T-helper 2 cell treated with Interferon-gamma antibody and Interleukin-4, amounts not matched to agents 100 ng/mL and 5 ng/mL, for 36 hours (primary cell): ENCODE results near the gene CERS1. TPM values are rescaled to one million over a fixed set of nuclear protein-coding genes. Genes with fewer than 3 reads are reported as not detected.
"Not testable (repeated sequence)": the region's sequence is repeated elsewhere in the genome, so short reads cannot be mapped to it uniquely, and the experiment has no call there.

Experiments
- intact Hi-C: fragments of 100-400 bp; cut with micrococcal nuclease; formaldehyde crosslinking; loops from one replicate; pipeline ENCODE4 v1.15.1; 2023
- total RNA-seq: library from RNA; stranded (reverse); gene quantifications from 2 replicates; pipeline ENCODE4 v1.2.3, GENCODE V29; 2022

CERS1 gene
- total RNA-seq, 1 donor from 2014 or later, result not detected

- intact Hi-C loops, result loop anchor here (1.0 to 5.0 kb wide), 7 partner anchors 88 to 397 kb away; partner anchors contain the start of genes BORCS8, ELL, RFXANK and TMEM161A
These were observed 23.3 kb upstream of the CERS1 start, which contains the start of the genes COPE and DDX49 for GRCh38 chr19:18919086-18919899. Gene COPE (minus strand): TSS chr19:18919387. CDS start chr19:18919348, 39 bp downstream. Gene DDX49 (plus strand): TSS chr19:18919715. CDS start chr19:18919742, 27 bp downstream.

- intact Hi-C loops, result loop anchor here (5.0 kb wide), 2 partner anchors 220 to 275 kb away; partner anchors contain the start of genes BORCS8, RFXANK and TMEM161A
These were observed 21.6 kb upstream of the CERS1 start for GRCh38 chr19:18917593-18917992.

GRCh38 chr19:18915639-18916038, 19.7 kb upstream of the CERS1 start:
- intact Hi-C loops, result loop anchor here (5.0 kb wide), 2 partner anchors 222 to 277 kb away; partner anchors contain the start of genes BORCS8, RFXANK and TMEM161A

- intact Hi-C loops, result no loop called here
These were observed 17.5 kb upstream of the CERS1 start for GRCh38 chr19:18913466-18913865.

GRCh38 chr19:18912933-18913332, 17.0 kb upstream of the CERS1 start:
- intact Hi-C loops, result no loop called here

GRCh38 chr19:18910801-18911436, 15.0 kb upstream of the CERS1 start:
- intact Hi-C loops, result no loop called here

GRCh38 chr19:18910010-18910409, 14.1 kb upstream of the CERS1 start:
- intact Hi-C loops, result no loop called here

- intact Hi-C loops, result no loop called here
These were observed 13.1 kb upstream of the CERS1 start for GRCh38 chr19:18908917-18909619.

GRCh38 chr19:18906605-18907519, 10.9 kb upstream of the CERS1 start:
- intact Hi-C loops, result no loop called here

- intact Hi-C loops, result no loop called here
These were observed 9.7 kb upstream of the CERS1 start for GRCh38 chr19:18905513-18906236.

GRCh38 chr19:18905058-18905456, 9.1 kb upstream of the CERS1 start:
- intact Hi-C loops, result no loop called here

GRCh38 chr19:18904334-18905057, 8.5 kb upstream of the CERS1 start:
- intact Hi-C loops, result no loop called here

GRCh38 chr19:18903156-18904037, 7.4 kb upstream of the CERS1 start:
- intact Hi-C loops, result no loop called here

- intact Hi-C loops, result not testable (repeated sequence)
These were observed 6.6 kb upstream of the CERS1 start for GRCh38 chr19:18902519-18902918.

GRCh38 chr19:18901491-18901890, 5.5 kb upstream of the CERS1 start:
- intact Hi-C loops, result no loop called here

GRCh38 chr19:18900700-18901481, 4.9 kb upstream of the CERS1 start:
- intact Hi-C loops, result no loop called here
